ENCODE measurements around the gene FRY. TPM values are rescaled to one million over a fixed set of nuclear protein-coding genes. Genes with fewer than 3 reads are reported as not detected.
"Not testable (repeated sequence)": the region's sequence is repeated elsewhere in the genome, so short reads cannot be mapped to it uniquely, and the experiment has no call there.

FRY gene
- total RNA-seq, 4 donors from 2014 or later, result 5.8 to 17.4 (median 12.0) TPM

DNA sequence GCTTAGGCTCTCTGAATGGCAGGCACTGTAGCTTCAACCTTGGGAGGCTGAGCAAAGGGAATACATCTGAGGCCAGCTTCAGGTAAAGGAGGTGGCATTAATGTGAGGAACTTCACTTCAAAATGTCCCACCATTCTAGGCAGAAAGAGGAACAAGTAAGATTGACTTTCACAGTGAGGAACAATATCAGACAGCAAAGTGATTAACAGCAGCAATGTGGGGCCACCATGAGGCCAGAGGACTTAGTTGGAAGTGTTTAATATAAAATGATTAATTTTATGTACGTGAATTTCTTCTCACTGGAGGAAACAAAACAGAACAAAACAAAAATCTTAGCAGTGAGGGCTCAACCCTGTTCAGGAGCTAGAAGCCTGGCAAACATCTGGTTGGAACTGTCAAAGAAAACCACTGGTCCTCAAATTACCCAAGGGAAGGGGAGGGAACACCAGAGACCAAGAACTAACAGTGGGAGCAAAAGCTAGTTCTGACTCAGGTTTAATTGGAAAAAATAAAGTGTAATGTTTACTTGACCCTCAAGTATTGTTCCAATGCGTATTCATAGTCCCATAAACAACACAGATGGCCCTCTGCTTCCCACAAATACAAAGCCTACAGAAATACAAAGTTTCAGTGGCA is 43.9 kb upstream of the FRY start:
- H3K27me3 ChIP-seq, result no peaks in the 10 kb centered on the region
- intact Hi-C loops (cut with DNase I), result no loop called here
- no peak overlapping the region for H3K4me3 ChIP-seq
- WGBS, 2 donors, result 62 to 70% methylated on average over 2 of the region's 2 CpGs
- H3K36me3 ChIP-seq, result no peaks in the 10 kb centered on the region
- DNase-seq, result no peak
- no peak overlapping the region for H3K27ac ChIP-seq
- no peak for TF ChIP-seq POLR2A (IDR thresholded peaks at IDR 0.05)
- TF ChIP-seq, protein P1, sequence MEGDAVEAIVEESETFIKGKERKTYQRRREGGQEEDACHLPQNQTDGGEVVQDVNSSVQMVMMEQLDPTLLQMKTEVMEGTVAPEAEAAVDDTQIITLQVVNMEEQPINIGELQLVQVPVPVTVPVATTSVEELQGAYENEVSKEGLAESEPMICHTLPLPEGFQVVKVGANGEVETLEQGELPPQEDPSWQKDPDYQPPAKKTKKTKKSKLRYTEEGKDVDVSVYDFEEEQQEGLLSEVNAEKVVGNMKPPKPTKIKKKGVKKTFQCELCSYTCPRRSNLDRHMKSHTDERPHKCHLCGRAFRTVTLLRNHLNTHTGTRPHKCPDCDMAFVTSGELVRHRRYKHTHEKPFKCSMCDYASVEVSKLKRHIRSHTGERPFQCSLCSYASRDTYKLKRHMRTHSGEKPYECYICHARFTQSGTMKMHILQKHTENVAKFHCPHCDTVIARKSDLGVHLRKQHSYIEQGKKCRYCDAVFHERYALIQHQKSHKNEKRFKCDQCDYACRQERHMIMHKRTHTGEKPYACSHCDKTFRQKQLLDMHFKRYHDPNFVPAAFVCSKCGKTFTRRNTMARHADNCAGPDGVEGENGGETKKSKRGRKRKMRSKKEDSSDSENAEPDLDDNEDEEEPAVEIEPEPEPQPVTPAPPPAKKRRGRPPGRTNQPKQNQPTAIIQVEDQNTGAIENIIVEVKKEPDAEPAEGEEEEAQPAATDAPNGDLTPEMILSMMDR (IDR thresholded peaks at IDR 0.05), result no peak
- H3K9me3 ChIP-seq, result no peaks in the 10 kb centered on the region
- H3K4me1 ChIP-seq, result no peaks in the 10 kb centered on the region

GRCh38 chr13:31994367-31994766 is 37.2 kb upstream of the FRY start:
- 98% methylated on average over 5 to 6 of the region's 6 CpGs for WGBS, 2 donors

DNA sequence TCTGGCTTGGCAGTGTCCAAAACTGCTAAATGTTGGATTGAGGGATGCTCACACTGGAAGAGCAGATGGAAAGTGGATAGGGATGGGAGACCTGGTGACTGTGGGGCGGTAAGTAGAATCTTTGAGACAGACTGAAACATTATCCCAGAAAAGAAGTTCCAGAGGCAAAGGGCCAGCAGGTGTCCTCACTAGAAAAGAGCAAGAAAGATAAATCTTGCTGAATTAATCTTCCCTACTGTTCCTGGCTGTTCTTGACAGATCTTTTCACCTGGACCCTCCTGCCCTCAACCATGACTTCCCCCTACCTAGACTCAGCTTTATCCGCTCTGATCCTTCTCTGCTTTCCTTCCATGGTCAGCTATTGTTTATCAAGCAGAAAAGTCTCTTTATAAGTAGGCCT is 35.0 kb upstream of the FRY start:
- TF ChIP-seq, protein P1 (IDR thresholded peaks at IDR 0.05), result no peak
- TF ChIP-seq POLR2A (IDR thresholded peaks at IDR 0.05), result no peak
- H3K9me3 ChIP-seq, result no peaks in the 10 kb centered on the region
- H3K27me3 ChIP-seq, result no peaks in the 10 kb centered on the region
- no peak overlapping the region for H3K27ac ChIP-seq
- H3K36me3 ChIP-seq, result no peaks in the 10 kb centered on the region
- 50 to 69% methylated on average over 2 of the region's 2 CpGs for WGBS, 2 donors
- no peak for DNase-seq
- H3K4me1 ChIP-seq, result no peaks in the 10 kb centered on the region
- H3K4me3 ChIP-seq, result no peak overlapping the region
- intact Hi-C loops (cut with DNase I), result no loop called here

More at GRCh38 chr13:31994367-31994766, 37.2 kb upstream of the FRY start:
- H3K4me1 ChIP-seq; H3K27me3 ChIP-seq; H3K27ac ChIP-seq; H3K4me3 ChIP-seq; H3K9me3 ChIP-seq; intact Hi-C loops (cut with DNase I); DNase-seq; H3K36me3 ChIP-seq: not testable (repeated sequence)

GRCh38 chr13:31997641-31998040 is 33.9 kb upstream of the FRY start:
- WGBS, 2 donors, result 92 to 100% methylated on average over 1 of the region's 1 CpG
- Histone ChIP-seq H3K36me3 (no peaks in the 10 kb centered on the region), H3K27ac (no peak overlapping the region), H3K4me3 (no peak overlapping the region), H3K27me3 (no peaks in the 10 kb centered on the region), H3K9me3 (no peaks in the 10 kb centered on the region), H3K4me1 (no peaks in the 10 kb centered on the region)
- intact Hi-C loops (cut with DNase I), result no loop called here
- TF ChIP-seq, protein P1 (IDR thresholded peaks at IDR 0.05), result no peak
- no peak for TF ChIP-seq POLR2A (IDR thresholded peaks at IDR 0.05)
- no peak for DNase-seq

DNA sequence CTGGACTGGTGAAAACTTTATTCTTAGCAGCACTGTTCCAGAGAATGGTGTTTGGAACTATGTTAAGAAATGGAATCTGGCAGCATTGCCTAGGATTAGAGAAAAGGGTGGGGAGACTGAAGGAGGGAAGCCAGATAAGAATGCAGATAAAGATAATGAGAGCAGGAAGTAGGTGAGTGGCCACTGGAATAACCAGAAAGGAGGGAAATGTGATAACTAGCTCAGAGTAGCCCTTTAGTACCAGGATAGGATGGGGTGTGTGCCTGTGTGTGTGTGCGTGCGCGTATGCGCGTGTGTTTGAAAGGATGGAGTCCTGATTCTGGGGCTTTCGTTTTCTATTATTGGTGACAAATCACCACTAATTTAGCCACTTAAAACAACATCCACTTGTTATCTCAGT is 33.4 kb upstream of the FRY start:
- no peak for DNase-seq
- no peaks in the 10 kb centered on the region for H3K36me3 ChIP-seq
- no peaks in the 10 kb centered on the region for H3K9me3 ChIP-seq
- no peak for TF ChIP-seq POLR2A (IDR thresholded peaks at IDR 0.05)
- H3K27ac ChIP-seq, result no peak overlapping the region
- 82 to 96% methylated on average over 6 of the region's 6 CpGs for WGBS, 2 donors
- H3K4me3 ChIP-seq, result no peak overlapping the region
- no peaks in the 10 kb centered on the region for H3K27me3 ChIP-seq
- H3K4me1 ChIP-seq, result no peaks in the 10 kb centered on the region
- intact Hi-C loops (cut with DNase I), result no loop called here

- intact Hi-C loops (cut with DNase I); H3K4me1 ChIP-seq; DNase-seq; H3K9me3 ChIP-seq; H3K4me3 ChIP-seq; H3K36me3 ChIP-seq; H3K27me3 ChIP-seq; H3K27ac ChIP-seq: not testable (repeated sequence)
- 58 to 60% methylated on average over 1 to 3 of the region's 7 CpGs for WGBS, 2 donors
Measured at GRCh38 chr13:32000754-32001153, 30.8 kb upstream of the FRY start.
